SH-SY5Y (cell line): Measurements from ENCODE around the gene GABRG3.

Experiments used
- GATA2 ChIP-seq: IDR thresholded peaks from 2 replicates; pipeline ENCODE4 v1.6.1; 2011; ENCODE audit warnings: mild to moderate bottlenecking, low read depth, low read length
- GATA3 ChIP-seq: IDR thresholded peaks from 2 replicates; pipeline ENCODE4 v1.6.1; 2011; ENCODE audit warnings: low read depth, mild to moderate bottlenecking, low read length, moderate library complexity

- TF ChIP-seq GATA2, result peak; percentile 89
- peak; percentile 97 for TF ChIP-seq GATA3
These were observed 150.7 kb downstream of the GABRG3 start for GRCh38 chr15:27121672-27122071.
